ENCODE measurements around the gene SIAH1. TPM values are rescaled to one million over a fixed set of nuclear protein-coding genes. Genes with fewer than 3 reads are reported as not detected.

Gene SIAH1
- total RNA-seq, 4 donors from 2014 or later = 26.2 to 44.3 (median 31.6) TPM

GRCh38 chr16:48432136-48432535 is 46.9 kb upstream of the SIAH1 start:
- no peak for TF ChIP-seq EP300 (IDR thresholded peaks at IDR 0.05)
- no peak for TF ChIP-seq POLR2AphosphoS5 (IDR thresholded peaks at IDR 0.05)
- TF ChIP-seq, protein P1, sequence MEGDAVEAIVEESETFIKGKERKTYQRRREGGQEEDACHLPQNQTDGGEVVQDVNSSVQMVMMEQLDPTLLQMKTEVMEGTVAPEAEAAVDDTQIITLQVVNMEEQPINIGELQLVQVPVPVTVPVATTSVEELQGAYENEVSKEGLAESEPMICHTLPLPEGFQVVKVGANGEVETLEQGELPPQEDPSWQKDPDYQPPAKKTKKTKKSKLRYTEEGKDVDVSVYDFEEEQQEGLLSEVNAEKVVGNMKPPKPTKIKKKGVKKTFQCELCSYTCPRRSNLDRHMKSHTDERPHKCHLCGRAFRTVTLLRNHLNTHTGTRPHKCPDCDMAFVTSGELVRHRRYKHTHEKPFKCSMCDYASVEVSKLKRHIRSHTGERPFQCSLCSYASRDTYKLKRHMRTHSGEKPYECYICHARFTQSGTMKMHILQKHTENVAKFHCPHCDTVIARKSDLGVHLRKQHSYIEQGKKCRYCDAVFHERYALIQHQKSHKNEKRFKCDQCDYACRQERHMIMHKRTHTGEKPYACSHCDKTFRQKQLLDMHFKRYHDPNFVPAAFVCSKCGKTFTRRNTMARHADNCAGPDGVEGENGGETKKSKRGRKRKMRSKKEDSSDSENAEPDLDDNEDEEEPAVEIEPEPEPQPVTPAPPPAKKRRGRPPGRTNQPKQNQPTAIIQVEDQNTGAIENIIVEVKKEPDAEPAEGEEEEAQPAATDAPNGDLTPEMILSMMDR (IDR thresholded peaks at IDR 0.05) = no peak
- TF ChIP-seq POLR2A (IDR thresholded peaks at IDR 0.05) = no peak
- no peak overlapping the region for H3K4me3 ChIP-seq
- DNase-seq (ENCODE audit: low spot score in 2 of 2) = no peak
- no peaks in the 10 kb centered on the region for H3K36me3 ChIP-seq
- H3K4me1 ChIP-seq = no peaks in the 10 kb centered on the region
- H3K27ac ChIP-seq = no peak overlapping the region
- no peaks in the 10 kb centered on the region for H3K9me3 ChIP-seq
- H3K27me3 ChIP-seq = no peaks in the 10 kb centered on the region
- WGBS = 28% methylated on average over 2 of the region's 2 CpGs

- Histone ChIP-seq H3K36me3 (no peaks in the 10 kb centered on the region), H3K27me3 (no peaks in the 10 kb centered on the region), H3K27ac (no peak overlapping the region), H3K9me3 (no peaks in the 10 kb centered on the region), H3K4me1 (no peaks in the 10 kb centered on the region), H3K4me3 (no peak overlapping the region)
- no peak for DNase-seq (ENCODE audit: low spot score in 2 of 2)
- 93% methylated on average over 3 of the region's 3 CpGs for WGBS
- TF ChIP-seq, protein P1 (IDR thresholded peaks at IDR 0.05) = no peak
- TF ChIP-seq EP300 (IDR thresholded peaks at IDR 0.05) = no peak
- no peak for TF ChIP-seq POLR2A (IDR thresholded peaks at IDR 0.05)
- TF ChIP-seq POLR2AphosphoS5 (IDR thresholded peaks at IDR 0.05) = no peak
Measured at GRCh38 chr16:48430890-48431289, 45.7 kb upstream of the SIAH1 start.

GRCh38 chr16:48426244-48427141 is 41.3 kb upstream of the SIAH1 start:
- TF ChIP-seq, protein P1 (IDR thresholded peaks at IDR 0.05) = no peak
- no peak for TF ChIP-seq POLR2AphosphoS5 (IDR thresholded peaks at IDR 0.05)
- no peak for TF ChIP-seq POLR2A (IDR thresholded peaks at IDR 0.05)
- no peak for TF ChIP-seq EP300 (IDR thresholded peaks at IDR 0.05)
- 79% methylated on average over 1 of the region's 2 CpGs for WGBS
- DNase-seq (ENCODE audit: low spot score in 2 of 2) = no peak
- no peaks in the 10 kb centered on the region for H3K9me3 ChIP-seq
- H3K27me3 ChIP-seq = no peaks in the 10 kb centered on the region
- H3K4me3 ChIP-seq = no peak overlapping the region
- no peak overlapping the region for H3K27ac ChIP-seq
- no peaks in the 10 kb centered on the region for H3K4me1 ChIP-seq
- no peaks in the 10 kb centered on the region for H3K36me3 ChIP-seq

DNA sequence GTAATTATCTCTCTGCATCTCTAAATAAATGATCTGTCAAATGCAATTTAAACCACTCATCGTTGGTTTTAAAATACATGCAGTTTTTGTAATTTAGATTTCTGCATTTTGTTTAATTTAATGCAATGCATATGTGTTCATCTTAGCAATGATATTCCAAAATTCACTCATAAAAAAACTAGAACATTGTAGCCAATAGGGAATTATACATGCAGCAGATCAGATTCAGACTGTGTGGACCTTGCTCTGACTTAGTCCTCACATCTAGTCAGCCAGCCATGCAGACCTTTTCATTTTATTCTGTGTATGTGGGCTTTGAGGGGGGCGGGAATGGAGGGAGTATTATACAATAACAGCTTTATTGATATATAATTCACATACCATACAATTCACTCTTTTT is 37.3 kb upstream of the SIAH1 start:
- Histone ChIP-seq H3K27me3 (no peaks in the 10 kb centered on the region), H3K4me3 (no peak overlapping the region), H3K4me1 (no peaks in the 10 kb centered on the region), H3K36me3 (no peaks in the 10 kb centered on the region), H3K27ac (no peak overlapping the region), H3K9me3 (no peaks in the 10 kb centered on the region)
- no peak for DNase-seq (ENCODE audit: low spot score in 2 of 2)
- TF ChIP-seq POLR2A (IDR thresholded peaks at IDR 0.05) (no peak), POLR2AphosphoS5 (IDR thresholded peaks at IDR 0.05) (no peak), EP300 (IDR thresholded peaks at IDR 0.05) (no peak)
- TF ChIP-seq, protein P1 (IDR thresholded peaks at IDR 0.05) = no peak
- WGBS = 58% methylated on average over 2 of the region's 2 CpGs

DNA sequence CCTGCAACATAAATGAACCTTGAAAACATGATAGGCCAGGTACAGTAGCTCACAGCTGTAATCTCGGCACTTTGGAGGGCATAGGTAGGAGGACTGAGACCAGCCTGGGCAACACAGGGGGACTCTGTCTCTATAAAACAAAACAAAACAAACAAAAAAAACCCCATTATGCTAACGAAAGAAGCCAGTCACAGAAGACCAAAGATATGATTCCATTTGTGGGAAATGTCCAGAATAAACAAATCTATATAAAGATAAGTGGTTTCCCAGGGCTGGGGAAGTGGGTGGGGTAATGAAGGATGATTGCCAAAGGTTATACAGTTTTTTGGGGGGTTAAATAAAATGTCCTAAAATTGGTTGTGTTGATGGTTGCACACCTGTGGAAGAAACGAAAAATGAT is 36.5 kb upstream of the SIAH1 start:
- WGBS = 79% methylated on average over 3 of the region's 3 CpGs
- DNase-seq (ENCODE audit: low spot score in 2 of 2) = no peak
- Histone ChIP-seq H3K36me3 (no peaks in the 10 kb centered on the region), H3K4me3 (no peak overlapping the region), H3K4me1 (no peaks in the 10 kb centered on the region), H3K27ac (no peak overlapping the region), H3K27me3 (no peaks in the 10 kb centered on the region), H3K9me3 (no peaks in the 10 kb centered on the region)
- TF ChIP-seq, protein P1 (IDR thresholded peaks at IDR 0.05) = no peak
- TF ChIP-seq POLR2AphosphoS5 (IDR thresholded peaks at IDR 0.05) = no peak
